Right renal cortex interstitium (tissue), 3 donors: ENCODE measurements around the gene ERC2. TPM values are rescaled to one million over a fixed set of nuclear protein-coding genes. Genes with fewer than 3 reads are reported as not detected.
A peak's percentile ranks its signal among the peaks of the same experiment; 100 is the strongest.

Experiments
- DNase-seq, 3 donors: peaks; one replicate each; pipeline ENCODE4 v3.0.0-alpha.2; 2013; ENCODE audit warnings: low read depth in 3 of 3, low spot score in 2 of 3
- polyA plus RNA-seq, 3 donors: library from polyadenylated mRNA; unstranded; fragments of 120-200 nt; gene quantifications; one replicate each; pipeline ENCODE4 v1.2.1, GENCODE V29; 2013; ENCODE audit not compliant: insufficient read length in 3 of 3

Gene ERC2
- polyA plus RNA-seq, 3 donors = 3.5 to 4.0 (median 3.7) TPM

DNA sequence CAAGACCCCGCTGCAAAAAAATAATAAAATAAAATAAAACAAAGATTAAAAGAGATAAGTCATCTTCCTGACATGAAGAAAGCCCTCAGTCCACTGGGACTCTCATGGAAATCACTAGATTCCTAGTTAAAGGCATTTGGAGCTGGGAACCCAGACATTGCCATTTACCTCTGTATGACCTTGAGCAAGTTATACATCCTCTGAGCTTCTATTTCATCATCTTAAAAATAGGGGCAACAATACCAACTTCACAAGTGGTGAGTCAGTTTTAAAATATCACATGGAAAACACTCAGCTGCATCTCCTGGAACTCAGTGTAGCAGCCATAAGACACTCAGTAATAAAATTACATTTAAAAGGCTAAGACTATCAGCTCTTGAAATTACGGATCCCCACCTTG lies 334.8 kb downstream of the ERC2 start:
- DNase-seq = no peak

DNA sequence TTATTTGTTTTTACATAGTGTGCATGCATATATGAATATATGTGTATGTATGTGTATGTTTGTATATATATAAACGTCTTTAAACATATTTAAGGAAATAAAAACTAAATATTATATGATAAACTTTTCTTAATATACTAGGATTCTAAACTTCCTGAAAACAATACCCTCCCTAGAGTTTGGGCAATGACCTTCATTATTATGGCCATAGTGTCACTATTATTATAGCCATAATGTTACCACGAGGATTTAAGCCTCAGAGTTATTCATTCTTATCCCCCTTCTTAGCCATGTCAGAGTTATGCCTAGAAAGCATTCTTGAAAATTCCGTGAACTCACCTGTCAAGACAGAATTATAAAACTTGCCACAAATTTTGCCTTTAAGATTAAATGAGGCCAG lies 335.5 kb downstream of the ERC2 start:
- no peak for DNase-seq

DNA sequence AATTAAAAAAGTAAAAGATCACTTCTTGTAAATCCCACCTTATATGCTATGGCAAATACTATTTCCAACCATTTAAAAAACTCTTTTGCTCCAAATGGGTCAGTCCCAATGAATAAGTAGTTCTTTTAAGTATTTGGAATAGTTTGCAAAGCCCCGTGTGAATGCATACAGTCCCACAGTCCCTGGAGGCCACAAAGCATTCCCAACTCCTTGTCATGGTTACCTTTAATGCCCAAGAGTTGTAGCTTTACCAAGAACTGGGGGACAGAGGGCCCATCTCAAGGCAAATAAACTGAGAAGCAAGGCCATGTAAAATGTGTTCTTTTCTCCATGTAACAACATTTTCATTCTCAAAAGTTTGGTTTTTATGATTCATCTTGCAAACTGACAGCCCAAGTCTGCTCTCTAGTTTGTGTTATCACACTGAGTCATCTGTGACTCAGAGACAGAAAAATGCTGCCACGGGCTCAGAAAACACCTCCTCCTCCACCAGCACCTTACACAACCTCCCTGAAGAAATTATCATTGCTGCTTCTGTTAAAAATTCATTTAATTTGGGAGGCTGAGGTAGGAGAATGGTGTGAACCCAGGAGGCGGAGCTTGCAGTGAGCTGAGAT lies 336.2 kb downstream of the ERC2 start:
- DNase-seq = no peak

DNA sequence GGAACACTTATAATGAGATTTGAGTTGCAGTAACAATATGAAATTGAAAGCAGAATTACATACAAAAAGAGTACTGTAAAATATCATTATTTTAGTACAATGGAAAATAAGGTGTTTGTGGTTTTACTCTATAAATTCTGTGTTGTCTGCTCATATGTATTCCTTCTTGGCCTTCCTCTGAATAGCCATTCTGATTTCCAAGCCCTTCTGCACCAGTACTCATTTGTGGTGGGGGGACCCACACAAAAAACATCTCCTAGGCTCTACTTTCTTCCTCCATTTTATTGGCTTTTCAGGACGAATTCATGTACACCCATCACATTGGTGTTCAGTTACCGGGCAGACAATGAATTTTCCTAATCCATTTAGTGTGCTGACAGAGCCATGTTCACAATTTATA lies 338.2 kb downstream of the ERC2 start:
- no peak for DNase-seq

DNA sequence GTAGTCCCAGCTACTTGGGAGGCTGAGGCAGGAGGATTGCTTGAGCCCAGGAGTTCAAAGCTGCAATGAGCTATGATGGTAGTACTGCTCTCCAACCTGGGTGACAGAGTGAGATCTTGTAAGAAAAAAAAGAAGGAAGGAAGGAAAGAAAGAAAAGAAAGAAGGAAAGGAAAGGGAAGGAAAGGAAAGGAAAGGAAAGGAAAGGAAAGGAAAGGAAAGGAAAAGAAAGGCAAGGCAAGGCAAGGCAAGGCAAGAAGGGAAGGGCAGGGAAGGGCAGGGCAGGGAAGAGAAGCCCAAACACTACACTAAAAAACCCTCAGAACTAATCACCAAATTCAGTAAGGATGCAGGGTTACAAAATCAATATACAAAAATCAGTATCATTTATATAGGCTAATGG lies 341.6 kb downstream of the ERC2 start:
- DNase-seq = no peak

DNA sequence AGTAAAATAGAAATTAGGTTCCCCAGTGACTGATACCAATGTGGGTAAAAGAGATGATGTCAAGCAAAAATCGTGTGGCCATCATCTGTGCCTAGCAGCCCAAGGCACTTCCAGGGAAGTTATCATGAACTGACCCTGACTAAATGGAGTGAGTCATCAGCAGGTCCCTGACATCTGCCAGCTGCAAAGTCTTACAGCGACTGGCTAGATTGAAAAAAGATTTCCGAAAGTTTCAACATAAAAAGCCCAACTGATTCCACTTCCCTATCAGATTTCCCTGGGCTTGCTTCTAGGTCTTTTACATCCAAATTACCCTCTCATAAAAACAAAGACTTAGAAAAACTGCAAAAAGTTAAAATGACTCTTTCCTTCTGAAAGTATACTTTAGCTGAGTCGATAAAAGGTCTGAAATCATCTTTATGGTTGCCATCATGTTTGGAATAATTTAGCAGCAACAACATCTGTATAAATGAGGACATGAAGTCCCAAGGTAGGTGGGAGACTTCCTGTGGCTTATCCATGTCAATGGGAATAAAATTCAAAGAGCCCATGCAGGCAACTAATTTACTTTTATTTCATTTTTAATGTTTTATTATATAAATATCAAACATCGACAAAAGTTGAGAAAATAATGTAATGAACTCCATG lies 342.8 kb downstream of the ERC2 start:
- DNase-seq = peak in 1 of 3 donors; percentile 26

DNA sequence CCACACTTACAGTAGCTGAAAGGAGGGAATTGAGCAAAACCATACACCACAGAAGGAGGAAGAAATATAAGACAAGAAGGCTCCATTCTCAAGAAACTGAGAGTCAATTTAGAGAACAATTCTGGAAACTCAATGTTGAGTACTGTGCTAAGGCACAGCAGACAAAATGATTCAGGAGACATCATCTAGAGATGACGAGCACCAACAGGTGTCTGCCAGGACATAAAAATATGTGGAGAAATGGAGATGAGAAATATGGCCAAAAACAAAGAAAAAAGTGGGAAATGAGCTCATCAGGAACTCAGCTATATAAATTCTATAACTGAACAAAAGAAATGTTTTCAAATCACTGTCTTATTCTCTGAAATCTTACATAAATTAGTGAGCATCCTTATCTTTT lies 343.7 kb downstream of the ERC2 start:
- DNase-seq = no peak

DNA sequence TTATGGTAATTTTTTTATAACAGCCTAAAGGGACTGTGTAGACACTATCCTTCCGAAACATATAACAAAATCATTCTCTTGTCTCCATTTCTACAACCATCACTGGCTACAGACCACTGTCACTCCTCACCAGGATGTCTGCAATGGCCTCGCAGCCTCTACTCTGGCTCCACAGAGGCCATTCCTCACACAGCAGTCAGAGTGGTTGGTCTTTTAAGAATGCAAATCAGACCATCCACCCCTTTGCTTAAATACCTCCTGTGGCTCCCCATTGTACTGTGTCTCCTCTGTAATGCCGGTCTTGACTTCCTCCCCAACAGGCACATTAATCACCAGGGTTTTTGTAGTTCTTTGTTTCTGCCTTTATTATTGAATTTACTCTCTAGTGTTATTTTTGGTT lies 344.8 kb downstream of the ERC2 start:
- no peak for DNase-seq

DNA sequence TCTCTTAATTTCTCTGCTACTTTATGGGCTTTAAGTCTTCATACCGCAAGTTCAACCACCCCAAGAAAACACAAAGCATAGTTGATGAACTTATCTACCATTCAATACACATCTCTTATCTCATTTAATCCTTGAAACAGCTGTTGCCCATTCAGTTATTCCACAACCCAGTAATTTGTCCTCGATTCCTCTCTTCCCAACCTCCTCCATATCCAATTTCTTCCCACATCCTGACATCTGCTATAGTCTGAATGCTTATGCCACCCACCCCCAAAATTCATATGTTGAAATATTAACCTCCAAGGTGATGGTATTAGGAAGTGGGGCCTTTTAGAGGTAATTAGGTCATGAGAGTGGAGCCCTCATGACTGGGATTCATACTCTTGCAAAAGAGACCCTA lies 345.4 kb downstream of the ERC2 start:
- no peak for DNase-seq

DNA sequence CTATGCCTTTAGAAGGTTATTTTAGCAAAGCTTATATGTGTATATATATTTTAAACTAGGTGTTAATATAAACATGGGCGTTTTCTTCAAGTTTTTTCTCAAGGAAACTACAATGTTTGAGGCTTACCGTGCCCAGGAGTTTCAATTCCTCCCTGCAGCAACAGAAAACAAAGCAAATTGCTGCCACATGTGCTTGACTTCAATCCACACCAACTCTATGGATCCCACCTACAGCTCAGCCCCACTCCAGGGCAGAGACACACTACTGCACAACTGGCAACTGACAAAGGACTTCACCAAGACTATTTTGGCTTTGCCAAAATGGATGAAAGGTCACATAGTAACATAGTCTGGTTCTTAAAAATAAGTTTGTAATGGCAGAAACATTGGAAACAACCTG lies 346.6 kb downstream of the ERC2 start:
- DNase-seq = no peak

DNA sequence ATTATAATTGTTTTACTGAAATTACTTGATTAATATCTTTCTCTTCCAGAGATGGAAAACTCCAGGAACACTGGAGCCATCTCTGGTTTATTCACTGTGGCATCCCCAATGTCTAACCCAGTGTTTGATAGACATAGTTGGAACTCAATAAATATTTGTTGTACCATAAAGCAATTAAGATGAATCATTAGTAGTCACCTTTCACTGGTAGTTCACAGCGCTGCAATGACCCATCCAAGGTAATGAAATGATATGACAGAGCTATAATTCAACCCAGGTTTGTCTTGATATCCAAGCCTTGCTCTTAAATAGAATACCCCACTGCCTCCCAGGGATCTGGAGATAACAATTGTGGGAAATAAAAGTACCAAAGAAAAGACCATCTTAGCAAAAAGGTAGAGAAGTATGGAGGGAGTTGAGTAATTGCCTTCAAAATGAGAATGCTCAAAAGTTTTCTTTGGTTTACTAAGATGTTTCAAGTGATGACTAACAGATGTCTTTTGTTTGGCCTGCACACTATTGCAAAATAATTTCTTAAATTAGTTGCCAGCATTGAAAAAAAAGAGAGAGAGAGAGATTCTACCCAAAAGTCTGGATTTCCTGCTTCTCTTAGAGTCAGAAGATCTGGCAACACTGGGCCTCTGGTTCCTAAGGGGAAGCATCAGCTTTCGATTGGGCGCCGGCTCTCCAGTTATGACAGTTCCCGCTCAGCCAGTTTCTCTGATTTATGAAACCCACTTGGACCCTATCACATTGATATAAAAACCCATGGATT lies 348.5 kb downstream of the ERC2 start:
- DNase-seq = no peak

DNA sequence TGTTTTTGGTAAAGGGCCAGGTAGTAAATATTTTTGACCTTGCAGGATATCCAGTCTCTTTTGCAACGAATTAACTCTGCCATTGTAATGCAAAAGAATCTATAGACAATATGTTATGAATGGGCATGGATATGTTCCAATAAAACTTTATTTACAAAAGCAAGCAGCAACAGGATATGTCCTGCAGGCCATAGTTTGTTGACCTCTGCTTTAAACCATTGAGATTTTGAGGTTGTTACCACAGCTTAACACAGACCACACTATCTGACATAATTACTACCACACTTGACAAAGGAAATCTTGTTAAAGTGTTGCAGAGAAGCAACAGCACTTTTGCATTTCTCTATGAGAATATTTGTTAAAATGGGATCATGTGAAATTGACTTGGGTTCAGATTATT lies 349.3 kb downstream of the ERC2 start:
- DNase-seq = no peak

DNA sequence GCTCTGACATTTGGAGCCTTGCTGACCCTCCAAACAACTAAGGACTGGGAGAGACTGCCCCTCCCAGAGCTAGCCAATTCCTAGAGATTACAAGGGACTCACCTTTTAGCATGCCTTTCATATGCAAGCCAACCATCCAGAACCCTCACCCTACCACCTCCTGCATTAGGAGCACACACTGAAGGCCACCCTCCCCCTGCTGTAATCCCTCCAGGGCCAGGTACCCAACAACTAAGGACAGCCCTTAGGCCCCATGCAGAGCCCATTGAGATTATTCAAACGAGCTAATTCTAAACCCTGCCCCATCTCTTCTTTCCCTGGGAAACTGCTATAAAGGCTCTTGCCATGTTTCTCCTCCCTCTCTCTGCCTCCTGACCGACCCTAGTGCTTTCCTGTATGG lies 352.6 kb downstream of the ERC2 start:
- no peak for DNase-seq

DNA sequence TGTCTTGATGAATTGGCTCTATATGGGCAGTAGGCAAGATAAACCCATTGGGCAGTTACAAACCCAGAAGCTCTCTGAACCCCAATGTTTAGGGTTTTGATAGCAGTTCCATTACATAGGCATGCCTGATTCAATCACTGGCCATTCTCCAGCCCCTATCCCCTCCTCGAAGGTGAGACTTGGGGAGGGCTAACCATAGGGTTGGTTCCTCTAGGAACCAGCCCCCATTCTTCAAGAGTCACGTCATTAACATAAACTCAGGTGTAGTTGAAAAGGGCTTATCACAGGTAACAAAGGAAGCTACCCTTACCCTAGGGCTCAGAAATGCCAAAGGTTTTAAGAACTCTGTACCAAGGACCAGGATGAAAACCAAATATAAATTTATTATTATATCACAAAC lies 353.1 kb downstream of the ERC2 start:
- DNase-seq = no peak

DNA sequence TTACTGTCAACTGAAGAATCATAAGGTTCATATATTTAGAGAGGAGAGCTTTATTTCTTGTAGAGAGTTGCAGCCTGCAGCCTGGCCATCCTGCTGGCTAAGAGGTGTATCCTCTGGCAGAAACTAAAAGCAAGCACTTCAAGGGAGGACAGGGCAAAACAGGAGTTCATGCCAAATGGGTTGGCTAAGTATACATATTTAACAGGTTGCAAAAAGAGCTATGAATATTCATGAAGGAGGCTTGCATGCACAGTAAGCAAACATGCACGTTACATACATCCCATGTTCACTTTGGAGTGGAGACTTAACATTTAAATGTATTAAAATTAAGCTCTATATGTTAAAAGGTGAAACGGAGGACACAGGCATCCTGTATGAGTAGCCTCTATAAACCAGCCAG lies 354.4 kb downstream of the ERC2 start:
- no peak for DNase-seq

DNA sequence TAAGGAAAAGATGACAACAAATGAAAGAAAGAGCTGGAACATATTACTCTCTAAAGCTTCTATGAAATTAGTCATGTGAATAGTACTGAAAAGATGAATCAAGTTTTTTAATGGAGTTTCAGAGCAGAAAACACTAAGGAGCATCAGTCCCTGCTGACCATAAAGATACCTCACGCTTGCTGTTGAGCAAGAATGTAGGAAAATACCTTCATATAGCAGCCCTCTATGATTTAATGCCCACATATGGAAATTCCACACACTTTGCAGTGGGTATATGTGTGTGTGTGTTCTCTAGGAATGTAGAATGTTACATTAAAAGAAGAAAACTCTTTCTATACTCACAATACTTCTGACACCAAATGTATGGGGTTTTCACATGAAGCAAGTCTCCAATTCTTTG lies 355.0 kb downstream of the ERC2 start:
- DNase-seq = no peak

DNA sequence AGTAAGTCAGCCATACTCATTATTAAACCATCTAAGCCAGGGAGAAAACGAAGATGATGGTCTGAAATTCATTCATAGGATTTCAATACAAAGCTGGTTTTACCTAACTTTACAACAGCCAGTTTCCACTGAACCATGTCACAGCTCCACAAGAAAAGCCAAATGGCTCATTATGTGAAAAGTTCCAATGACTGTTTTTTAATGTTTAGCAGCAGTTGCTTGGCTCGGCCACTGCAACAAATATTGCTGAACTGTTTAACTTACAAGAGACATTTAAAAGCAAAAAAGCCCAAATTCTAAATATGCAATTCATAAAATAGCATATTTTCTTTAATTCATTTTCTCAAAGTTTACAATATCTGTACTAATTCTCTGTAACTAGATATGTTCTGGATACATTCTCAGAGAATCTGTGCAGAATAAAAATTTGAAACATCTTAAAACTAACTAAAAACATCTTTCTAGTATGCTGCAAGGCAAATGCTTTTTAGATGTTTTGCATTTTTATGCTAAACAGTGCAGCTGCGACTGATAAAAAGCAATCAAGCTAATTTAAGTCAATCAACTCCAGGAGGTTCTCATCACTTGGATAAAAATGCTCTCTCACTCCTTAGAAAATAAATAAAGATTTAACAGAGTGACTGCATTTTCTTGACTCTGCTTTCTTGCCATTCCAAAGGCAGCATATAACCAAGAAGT lies 356.5 kb downstream of the ERC2 start:
- DNase-seq = no peak

DNA sequence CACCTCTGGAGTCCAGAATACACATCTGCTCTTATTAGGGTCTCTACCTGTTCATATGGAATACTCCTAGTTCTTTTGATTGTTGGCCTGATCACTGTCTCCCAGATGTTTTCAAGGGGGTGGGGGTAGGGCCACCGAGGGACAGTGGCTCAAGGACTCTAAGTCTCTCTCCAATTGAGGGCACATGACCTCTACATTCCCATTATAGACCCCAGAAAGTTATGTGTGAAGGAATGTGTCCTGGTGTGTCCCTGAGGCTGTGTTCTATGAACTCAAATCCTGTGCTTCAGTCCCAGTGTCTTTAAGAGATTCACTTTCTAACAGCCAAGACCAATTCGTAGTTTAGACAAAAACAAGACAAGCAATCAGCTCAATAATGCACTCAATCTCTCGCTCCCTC lies 357.4 kb downstream of the ERC2 start:
- no peak for DNase-seq

DNA sequence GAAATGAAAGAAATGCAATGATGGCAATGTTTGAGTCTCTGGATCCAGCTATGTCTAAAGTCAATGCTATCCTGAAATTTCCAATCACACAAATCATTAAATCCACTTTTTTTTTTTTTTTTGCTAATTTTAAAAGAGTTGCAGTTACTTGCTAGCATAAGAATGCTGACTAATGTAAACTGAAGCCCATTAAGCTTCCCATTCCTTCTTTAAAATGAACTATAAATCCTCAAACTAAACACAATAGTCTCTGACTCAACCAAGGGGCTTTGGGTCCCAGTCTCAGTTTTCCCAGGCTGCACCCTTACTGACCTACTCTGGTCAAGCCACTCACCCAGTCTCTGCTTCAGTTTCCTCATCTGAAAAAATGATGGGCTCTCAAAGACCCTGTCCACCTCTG lies 361.1 kb downstream of the ERC2 start:
- no peak for DNase-seq

DNA sequence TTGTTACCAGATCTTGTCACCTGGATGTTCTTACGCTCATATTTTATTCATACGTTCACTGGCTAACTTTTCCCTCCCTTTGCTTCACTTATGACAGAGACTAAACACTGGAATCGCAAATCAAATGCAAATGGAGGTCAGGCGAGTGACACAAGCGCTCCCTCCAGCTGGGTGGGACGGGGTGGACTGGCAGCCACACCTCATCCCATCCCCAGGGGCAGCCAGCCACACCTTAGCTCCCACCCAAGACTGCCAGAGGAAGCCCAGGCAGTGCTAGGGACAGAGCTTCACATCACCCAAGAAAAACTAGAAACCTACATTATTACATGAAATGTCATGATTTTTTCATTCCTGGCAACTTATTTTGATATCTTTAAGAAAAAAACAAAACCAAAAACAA lies 366.2 kb downstream of the ERC2 start:
- DNase-seq = no peak

DNA sequence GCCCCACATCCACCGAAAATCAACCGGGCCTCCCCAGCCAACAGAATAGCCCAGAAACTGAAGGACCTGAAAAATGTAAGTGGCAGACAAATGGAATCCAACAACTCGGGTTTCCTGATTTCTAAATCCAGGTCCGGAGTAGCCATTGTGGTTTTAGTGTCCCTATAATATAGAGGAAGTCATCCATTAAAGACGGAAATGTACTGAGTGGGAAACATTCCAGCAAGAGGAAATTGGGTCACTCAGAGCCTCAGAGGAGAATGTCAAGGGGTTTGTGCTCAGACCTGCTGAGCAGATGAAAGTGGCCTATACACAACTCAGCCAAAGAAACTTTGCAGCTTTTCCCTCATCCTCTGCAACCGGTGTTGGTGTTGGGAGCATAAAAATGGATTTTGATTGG lies 366.7 kb downstream of the ERC2 start:
- no peak for DNase-seq

DNA sequence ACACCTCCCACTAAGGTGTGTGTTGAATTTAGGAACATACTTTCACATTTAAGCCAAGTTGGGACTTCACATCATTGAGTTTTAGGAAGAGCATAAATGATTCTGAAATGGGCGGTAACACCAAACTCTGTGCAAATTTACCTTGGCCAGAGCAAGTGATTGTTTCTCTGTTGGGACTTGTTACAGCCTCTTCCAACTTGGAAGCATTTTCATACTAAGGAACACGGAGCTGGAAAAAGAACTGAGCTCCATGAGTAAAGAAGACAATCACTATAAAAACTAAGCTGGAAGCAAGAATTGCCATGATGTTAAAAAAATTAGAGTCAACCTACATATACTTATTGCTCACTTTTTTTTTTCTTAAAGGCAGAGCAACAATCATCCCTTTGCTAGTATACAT lies 371.3 kb downstream of the ERC2 start:
- DNase-seq = no peak
